Activated naive CD4-positive, alpha-beta T cell treated with anti-CD3 and anti-CD28 coated beads, Interleukin-2, amount 50 U/mL, for 24 hours (primary cell): Measurements from ENCODE around the gene MBLAC2.

Source experiments
- H3K27ac Mint-ChIP-seq: one replicate; pipeline ENCODE4 v1.8.0; 2021; ENCODE audit warnings: mild to moderate bottlenecking, mixed read lengths
- H3K27me3 Mint-ChIP-seq: one replicate; pipeline ENCODE4 v1.8.0; 2021; ENCODE audit warnings: mixed read lengths
- H3K36me3 Mint-ChIP-seq: one replicate; pipeline ENCODE4 v1.8.0; 2021; ENCODE audit warnings: mixed read lengths
- H3K4me1 Mint-ChIP-seq: one replicate; pipeline ENCODE4 v1.8.0; 2021; ENCODE audit warnings: mixed read lengths
- H3K4me3 Mint-ChIP-seq: one replicate; pipeline ENCODE4 v1.8.0; 2021; ENCODE audit warnings: mild to moderate bottlenecking, mixed read lengths
- H3K9me3 Mint-ChIP-seq: one replicate; pipeline ENCODE4 v1.8.0; 2021; ENCODE audit warnings: mixed read lengths

MBLAC2 gene

DNA sequence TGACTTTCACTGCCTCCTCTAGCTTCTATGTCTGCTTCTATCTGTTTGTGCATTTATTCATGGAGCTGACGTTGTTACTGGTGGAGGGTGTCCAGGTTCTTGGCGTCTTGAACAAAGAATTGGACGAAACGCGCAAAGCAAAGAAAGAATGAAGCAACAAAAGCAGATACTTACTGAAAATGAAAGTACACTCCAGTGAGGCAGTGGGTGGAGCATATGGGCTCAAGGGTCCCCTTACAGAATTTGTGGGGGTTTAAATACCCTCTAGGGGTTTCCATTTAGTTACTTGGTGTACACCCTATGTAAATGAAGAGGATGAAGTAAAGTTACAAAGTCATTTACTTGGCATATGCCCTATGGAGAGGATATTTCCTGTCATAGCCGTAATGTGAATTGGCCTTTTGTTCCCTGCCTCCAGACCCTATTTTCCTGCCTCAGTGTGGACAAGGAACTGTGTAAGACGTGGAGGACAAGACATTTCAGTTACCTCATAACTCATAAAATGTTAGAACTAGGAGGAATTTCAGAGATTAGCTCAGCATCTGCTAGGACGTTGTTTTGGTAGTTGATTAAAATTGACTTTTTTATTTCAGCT, 3.1 kb upstream of the MBLAC2 start:
- Mint-ChIP-seq H3K27ac (no peak overlapping the region), H3K9me3 (no peaks in the 10 kb centered on the region), H3K4me1 (peaks cover 20% of the 10 kb centered on the region), H3K4me3 (no peak overlapping the region), H3K36me3 (no peaks in the 10 kb centered on the region), H3K27me3 (no peaks in the 10 kb centered on the region)

DNA sequence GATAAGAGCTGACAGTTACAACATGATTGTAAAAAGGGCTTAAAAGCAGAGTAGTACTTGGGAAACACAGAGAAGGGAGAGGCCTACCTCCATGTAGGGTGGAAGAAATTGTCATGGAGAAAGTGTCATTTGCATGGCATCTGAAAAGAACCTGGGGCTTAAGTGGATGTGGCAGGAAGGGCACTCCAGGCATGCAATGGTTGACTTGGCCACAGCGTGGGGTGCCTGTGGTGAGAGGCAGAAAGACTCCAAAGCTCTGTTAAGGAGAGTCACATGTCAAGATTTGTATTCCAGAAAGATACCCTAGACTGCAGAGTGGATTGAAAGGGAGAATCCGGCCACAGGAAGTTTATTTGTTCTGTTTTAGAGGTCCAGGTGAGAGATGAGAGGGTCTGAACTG, 2.5 kb upstream of the MBLAC2 start:
- H3K27me3 Mint-ChIP-seq = no peaks in the 10 kb centered on the region
- H3K36me3 Mint-ChIP-seq = no peaks in the 10 kb centered on the region
- H3K9me3 Mint-ChIP-seq = no peaks in the 10 kb centered on the region
- H3K27ac Mint-ChIP-seq = peak overlapping the region; percentile 12
- peaks cover 24% of the 10 kb centered on the region for H3K4me1 Mint-ChIP-seq
- no peak overlapping the region for H3K4me3 Mint-ChIP-seq

DNA sequence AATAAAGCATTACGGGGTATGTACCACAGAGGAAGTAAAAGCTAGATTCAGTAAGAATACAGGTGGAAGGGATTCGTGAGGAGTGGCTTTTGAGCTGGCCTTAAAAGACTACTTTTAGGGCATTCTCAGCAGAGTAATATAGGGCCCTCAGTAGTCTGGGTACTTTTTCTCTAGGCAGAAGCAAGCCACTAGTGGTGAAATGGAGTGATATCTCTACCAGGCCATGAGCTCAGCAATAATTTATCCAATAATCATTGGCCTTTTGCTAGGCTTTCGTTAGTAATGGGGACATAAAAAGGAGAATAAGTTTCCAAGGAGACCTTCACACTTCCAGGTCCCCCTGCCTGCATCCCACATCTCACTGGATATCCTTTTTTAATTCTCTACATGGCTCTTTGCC, 1.8 kb upstream of the MBLAC2 start:
- no peak overlapping the region for H3K4me3 Mint-ChIP-seq
- H3K27ac Mint-ChIP-seq = no peak overlapping the region
- H3K4me1 Mint-ChIP-seq = peaks cover 26% of the 10 kb centered on the region
- no peaks in the 10 kb centered on the region for H3K9me3 Mint-ChIP-seq
- H3K27me3 Mint-ChIP-seq = no peaks in the 10 kb centered on the region
- H3K36me3 Mint-ChIP-seq = no peaks in the 10 kb centered on the region

DNA sequence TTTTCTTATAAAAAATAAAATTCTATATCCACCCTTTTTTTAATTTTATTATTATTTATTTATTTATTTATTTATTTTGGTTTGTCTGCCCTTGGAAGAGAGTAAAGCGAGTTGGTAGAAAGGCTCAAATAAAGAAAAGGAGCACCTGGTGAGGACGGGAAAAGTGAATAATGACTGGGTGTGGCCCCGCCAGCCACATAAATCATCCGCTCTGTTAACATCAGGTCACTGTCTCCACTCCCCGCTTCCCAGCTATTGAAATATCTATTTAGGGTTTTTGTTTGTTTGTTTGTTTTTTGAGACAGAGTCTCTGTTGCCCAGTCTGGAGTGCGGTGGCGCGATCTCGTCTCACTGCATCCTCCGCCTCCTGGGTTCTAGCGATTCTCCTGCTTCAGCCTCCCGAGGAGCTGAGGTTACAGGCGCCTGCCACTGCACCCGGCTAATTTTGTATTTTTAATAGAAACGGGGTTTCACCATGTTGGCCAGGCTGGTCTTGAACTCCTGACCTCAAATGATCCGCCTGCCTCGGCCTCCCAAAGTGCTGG, 937 bp upstream of the MBLAC2 start:
- peaks cover 35% of the 10 kb centered on the region for H3K4me1 Mint-ChIP-seq
- peaks cover 8% of the 10 kb centered on the region for H3K36me3 Mint-ChIP-seq
- no peak overlapping the region for H3K27ac Mint-ChIP-seq
- H3K4me3 Mint-ChIP-seq = peak overlapping the region; percentile 97
- no peaks in the 10 kb centered on the region for H3K27me3 Mint-ChIP-seq
- no peaks in the 10 kb centered on the region for H3K9me3 Mint-ChIP-seq

DNA sequence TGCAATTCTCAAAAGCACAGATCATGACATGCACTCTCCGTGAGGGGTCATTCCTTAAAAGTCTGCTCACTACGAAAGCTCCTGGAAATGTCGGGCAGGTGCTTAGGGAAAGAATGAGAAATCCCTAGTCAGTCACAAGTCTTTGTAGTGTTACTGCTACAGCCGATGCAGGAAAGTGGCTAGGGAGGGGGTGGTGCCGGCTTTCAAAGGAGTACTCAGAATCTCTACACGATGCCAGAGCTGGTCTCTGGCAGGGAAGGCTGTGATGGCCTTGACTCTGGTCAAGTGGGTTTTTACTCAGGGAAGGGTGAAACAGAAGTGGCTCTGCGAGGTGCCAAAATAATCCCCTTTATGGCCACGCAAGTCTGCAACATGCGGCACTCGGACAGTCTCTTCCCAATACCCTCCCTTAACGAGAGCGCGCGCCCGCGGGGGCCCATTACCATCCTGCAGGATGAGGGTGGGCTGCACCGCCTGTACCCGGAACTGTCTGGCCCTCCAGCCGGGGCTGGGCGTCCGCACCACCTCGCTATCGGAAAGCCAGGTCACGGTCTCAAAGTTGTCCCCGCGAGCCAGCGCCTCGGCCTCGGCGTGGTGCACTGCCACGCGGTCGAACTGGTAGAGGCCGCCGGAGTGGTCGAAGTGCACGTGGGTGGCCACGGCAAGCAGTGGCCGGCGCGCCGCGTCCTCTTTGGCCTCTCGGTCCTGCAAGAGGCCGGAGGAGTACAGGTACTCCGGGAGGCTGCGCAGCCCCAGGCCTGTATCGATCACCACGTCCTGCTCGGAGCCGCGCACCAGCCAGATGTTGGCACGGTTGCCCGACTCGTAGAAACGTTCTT, 956 bp downstream of the MBLAC2 start:
- H3K36me3 Mint-ChIP-seq = peaks cover 25% of the 10 kb centered on the region
- H3K4me3 Mint-ChIP-seq = peak overlapping the region; percentile 97
- H3K27me3 Mint-ChIP-seq = no peaks in the 10 kb centered on the region
- H3K27ac Mint-ChIP-seq = peak overlapping the region; percentile 96
- H3K4me1 Mint-ChIP-seq = peaks cover 48% of the 10 kb centered on the region
- H3K9me3 Mint-ChIP-seq = peaks cover 11% of the 10 kb centered on the region

DNA sequence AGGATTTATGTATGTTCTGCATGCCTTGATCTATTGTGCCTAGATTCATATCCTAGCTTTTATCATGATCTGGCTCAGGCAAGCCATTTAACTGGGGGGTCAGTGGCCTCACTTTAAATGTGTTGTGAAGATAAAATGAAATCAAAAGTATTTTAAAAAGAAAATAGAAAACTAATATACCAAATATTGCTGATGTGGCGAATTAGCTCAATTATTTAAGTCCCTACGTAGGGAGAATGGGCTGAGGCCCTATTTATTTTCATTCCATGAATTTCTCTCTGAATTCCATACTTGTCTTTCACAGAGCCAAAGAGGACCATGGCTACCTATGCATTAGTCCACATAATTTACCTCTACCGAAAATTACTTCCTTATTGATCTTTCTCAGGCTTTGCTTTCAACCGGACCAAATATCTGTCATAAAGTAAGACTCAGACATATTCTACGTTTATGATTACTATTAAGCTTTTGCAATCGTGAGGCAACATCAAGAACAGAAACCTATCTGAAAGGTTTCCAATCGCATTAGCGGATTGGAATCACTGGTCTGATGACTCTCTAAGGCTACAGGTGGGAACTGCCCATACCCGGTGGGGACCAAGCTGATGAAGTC, 1.7 kb downstream of the MBLAC2 start:
- peaks cover 48% of the 10 kb centered on the region for H3K4me1 Mint-ChIP-seq
- peaks cover 17% of the 10 kb centered on the region for H3K9me3 Mint-ChIP-seq
- H3K27me3 Mint-ChIP-seq = no peaks in the 10 kb centered on the region
- peak overlapping the region; percentile 83 for H3K27ac Mint-ChIP-seq
- H3K36me3 Mint-ChIP-seq = peaks cover 31% of the 10 kb centered on the region
- H3K4me3 Mint-ChIP-seq = peak overlapping the region; percentile 97

DNA sequence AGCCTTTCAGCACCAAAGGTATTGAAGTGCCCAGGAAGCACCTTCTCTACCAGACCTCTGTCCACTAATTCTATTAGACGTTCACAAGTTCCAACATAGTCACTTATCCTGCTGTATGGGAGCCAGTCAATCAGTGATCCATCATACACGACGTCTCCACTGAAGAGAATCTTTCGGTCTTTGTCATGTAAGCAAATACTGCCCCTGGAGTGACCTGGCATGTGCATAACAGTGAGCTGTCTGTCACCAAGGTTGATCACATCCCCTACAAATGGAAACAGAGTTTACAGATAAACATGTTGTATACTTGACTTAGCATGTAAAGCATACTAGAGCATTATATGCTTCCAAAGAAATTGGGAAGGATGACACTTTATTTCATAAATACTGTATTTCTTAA, 13.3 kb downstream of the MBLAC2 start:
- no peak overlapping the region for H3K27ac Mint-ChIP-seq
- peaks cover 3% of the 10 kb centered on the region for H3K36me3 Mint-ChIP-seq
- H3K4me1 Mint-ChIP-seq = peaks cover 21% of the 10 kb centered on the region
- H3K27me3 Mint-ChIP-seq = no peaks in the 10 kb centered on the region
- H3K9me3 Mint-ChIP-seq = peaks cover 5% of the 10 kb centered on the region
- no peak overlapping the region for H3K4me3 Mint-ChIP-seq

DNA sequence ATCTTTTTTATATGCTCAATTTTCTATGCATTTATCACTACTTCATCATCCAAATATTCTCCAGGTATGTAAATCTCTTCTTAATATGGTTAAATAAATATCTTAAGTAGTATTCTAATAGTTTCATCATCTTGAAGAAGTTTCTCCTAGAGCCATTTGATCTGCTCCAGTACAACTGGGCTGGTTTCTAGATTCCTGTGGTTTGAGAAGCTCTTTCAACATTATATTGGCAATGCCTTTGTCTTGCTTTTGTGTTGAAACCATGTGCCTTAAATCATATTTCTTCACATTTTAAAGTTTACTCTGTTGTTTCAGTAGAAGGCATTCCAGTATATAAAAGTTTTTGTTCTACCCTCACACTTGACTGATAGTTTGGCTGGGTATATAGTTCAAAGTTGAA, 27.6 kb downstream of the MBLAC2 start:
- H3K4me1 Mint-ChIP-seq = no peaks in the 10 kb centered on the region
- H3K27ac Mint-ChIP-seq = no peak overlapping the region
- peaks cover 3% of the 10 kb centered on the region for H3K27me3 Mint-ChIP-seq
- H3K4me3 Mint-ChIP-seq = no peak overlapping the region
- H3K9me3 Mint-ChIP-seq = no peaks in the 10 kb centered on the region
- no peaks in the 10 kb centered on the region for H3K36me3 Mint-ChIP-seq

DNA sequence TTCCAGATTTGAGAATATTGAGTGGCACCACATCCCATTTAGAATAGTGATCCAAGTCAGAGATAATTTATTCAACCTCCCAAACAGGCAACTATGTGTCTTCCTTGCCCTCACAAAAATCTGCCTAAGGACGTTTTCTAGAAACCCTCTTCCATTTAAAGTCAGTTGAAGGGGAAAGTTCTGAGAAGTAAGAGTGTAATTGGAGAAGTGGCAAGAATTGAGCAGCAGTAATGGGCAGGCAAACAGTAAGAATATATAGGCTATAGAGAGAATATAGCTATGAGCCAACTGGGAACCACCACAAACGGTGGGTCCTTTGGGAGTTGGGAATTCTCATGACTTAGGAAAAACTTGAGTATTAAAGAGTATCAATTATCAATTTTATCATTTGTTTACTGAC, 33.9 kb downstream of the MBLAC2 start:
- Mint-ChIP-seq H3K9me3 (no peaks in the 10 kb centered on the region), H3K4me1 (peaks cover 3% of the 10 kb centered on the region), H3K27ac (no peak overlapping the region), H3K36me3 (no peaks in the 10 kb centered on the region), H3K4me3 (no peak overlapping the region), H3K27me3 (no peaks in the 10 kb centered on the region)

DNA sequence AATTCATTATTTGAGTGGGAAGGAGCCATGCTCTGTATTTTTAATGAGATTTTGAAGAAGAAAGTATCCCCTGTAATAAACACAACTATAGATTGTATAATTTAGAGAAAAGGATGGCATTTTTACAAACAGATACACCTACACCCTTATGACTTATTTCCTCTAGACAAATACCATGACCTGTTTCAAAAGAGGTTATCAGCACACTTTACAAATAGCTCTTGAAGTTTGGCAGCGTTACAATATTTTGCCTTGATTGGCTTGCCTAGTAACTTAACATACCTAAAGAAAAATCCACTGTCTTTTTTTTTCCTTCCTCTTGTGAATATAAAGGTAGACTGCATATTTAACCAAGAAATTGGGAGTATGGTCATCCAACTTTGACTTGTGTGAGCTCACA, 36.5 kb downstream of the MBLAC2 start:
- Mint-ChIP-seq H3K27me3 (no peaks in the 10 kb centered on the region), H3K27ac (no peak overlapping the region), H3K9me3 (no peaks in the 10 kb centered on the region), H3K4me1 (peaks cover 3% of the 10 kb centered on the region), H3K36me3 (no peaks in the 10 kb centered on the region), H3K4me3 (no peak overlapping the region)

DNA sequence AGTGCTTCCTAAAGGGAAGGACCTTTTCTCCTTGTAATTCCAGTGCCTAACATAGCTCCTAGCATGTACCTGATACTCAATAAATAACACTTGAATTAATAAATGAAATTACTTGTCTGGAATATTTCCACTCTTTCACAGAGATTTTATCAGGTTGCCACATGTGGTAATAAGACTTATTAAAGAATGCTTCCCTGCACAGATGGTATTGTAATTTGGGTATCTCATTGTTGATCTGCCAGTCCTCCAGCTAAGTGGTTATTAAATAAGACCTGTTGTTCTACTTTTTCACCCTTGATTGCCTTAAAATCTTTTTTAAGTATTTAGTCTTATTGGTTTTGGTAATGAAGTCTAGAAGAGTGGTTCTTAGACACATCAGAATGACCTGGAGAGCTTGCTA, 36.9 kb downstream of the MBLAC2 start:
- Mint-ChIP-seq H3K9me3 (no peaks in the 10 kb centered on the region), H3K27ac (no peak overlapping the region), H3K4me1 (peaks cover 3% of the 10 kb centered on the region), H3K36me3 (no peaks in the 10 kb centered on the region), H3K27me3 (no peaks in the 10 kb centered on the region), H3K4me3 (no peak overlapping the region)

DNA sequence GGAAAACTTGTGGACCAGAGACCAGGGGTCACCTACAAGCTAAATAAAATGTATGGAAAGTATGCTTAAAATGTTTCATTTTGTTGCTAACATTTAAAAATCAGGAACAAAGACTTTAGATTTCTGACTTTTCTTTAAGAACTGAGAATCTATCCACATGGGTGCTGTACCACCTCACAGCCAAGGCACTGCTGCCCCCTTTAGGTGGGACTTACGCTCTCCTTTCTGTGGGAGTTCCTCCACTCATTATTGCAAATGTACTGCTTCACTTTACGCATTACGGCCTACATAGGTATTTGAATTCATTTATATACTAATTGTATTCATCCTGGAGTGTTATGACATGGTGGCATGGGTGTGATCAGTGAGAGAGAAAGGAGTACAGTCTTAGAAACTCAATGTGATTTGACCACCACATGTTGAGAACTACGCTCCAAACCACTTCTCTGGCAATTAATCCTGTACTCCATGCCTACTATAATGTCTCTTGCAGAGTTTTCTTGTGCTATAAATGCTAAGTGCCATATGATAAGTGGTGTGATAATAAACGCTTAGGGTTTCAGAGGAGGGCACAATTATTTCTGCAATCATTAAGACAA, 40.4 kb downstream of the MBLAC2 start:
- H3K4me3 Mint-ChIP-seq = no peak overlapping the region
- H3K36me3 Mint-ChIP-seq = no peaks in the 10 kb centered on the region
- no peak overlapping the region for H3K27ac Mint-ChIP-seq
- no peaks in the 10 kb centered on the region for H3K27me3 Mint-ChIP-seq
- H3K4me1 Mint-ChIP-seq = no peaks in the 10 kb centered on the region
- no peaks in the 10 kb centered on the region for H3K9me3 Mint-ChIP-seq

DNA sequence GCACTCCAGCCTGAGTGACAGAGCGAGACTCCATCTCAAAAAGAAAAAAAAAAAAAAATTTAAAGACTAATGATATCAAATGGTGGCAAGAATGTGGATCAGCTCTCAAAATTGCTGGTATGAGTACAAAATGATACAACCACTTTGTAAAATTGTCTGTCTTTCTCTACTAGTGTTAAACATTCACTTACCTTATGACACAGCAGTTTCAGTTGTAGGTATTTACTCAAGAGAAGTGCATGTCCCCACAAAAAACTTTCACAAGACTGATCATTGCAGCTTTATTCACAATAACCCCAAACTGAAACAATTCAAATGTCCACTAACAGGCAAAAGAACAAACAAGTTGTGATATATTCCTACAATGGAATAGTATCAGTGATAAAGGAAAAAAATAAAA, 50.3 kb downstream of the MBLAC2 start:
- H3K27ac Mint-ChIP-seq = no peak overlapping the region
- no peaks in the 10 kb centered on the region for H3K36me3 Mint-ChIP-seq
- no peaks in the 10 kb centered on the region for H3K4me1 Mint-ChIP-seq
- peaks cover 10% of the 10 kb centered on the region for H3K27me3 Mint-ChIP-seq
- H3K4me3 Mint-ChIP-seq = no peak overlapping the region
- no peaks in the 10 kb centered on the region for H3K9me3 Mint-ChIP-seq

DNA sequence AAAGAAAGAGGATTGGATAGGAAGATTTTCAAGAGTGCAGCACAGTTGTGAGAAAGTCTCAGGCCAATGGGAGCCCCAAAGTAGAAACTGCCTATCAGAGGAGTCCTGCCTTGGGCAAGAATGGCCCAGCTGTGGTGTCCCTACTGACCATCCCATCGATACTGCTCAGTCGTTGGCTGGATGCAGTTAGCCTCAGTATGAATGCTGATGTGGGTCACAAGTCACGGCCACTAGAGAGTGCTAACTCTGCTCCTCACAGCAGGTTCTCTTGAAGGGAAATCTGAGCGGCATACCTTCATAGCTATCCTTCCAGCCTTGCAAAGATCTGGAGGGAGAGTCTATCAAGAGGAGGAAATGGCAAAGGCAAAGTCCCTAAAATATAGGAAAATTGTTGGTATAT, 53.4 kb downstream of the MBLAC2 start:
- no peak overlapping the region for H3K4me3 Mint-ChIP-seq

DNA sequence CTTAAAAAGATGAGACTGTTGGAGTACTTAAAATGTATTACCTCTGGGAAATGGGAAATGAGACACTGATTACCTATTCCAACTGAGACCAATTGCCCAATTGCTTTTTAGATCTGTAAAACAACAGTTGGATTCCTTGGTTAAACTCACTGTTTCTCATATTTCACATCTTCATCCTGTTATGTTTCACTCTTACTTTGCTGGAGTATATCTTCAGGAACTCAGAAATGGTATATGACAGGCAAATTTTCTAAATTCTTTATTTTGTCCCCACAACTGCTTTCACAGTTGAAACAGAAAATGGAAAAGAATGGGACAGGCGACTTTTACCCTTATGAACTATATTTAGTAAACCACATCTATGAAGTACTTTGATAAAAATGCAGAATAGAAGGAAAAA, 56.4 kb downstream of the MBLAC2 start:
- H3K27ac Mint-ChIP-seq = no peak overlapping the region
- no peaks in the 10 kb centered on the region for H3K4me1 Mint-ChIP-seq
- peaks cover 12% of the 10 kb centered on the region for H3K27me3 Mint-ChIP-seq
- peaks cover 3% of the 10 kb centered on the region for H3K36me3 Mint-ChIP-seq
- H3K9me3 Mint-ChIP-seq = peaks cover 4% of the 10 kb centered on the region
- no peak overlapping the region for H3K4me3 Mint-ChIP-seq

More for the DNA sequence above, 53.4 kb downstream of the MBLAC2 start:
- Mint-ChIP-seq H3K4me1 (no peaks in the 10 kb centered on the region), H3K27me3 (peaks cover 11% of the 10 kb centered on the region), H3K9me3 (no peaks in the 10 kb centered on the region), H3K27ac (no peak overlapping the region), H3K36me3 (peaks cover 1% of the 10 kb centered on the region)
